Sigmoid colon (tissue), 4 donors: ENCODE results near the gene C5orf15.

ENCODE experiments used
- EP300 ChIP-seq, 4 donors: sonication (generic); formaldehyde crosslinking; IDR thresholded peaks; one replicate each; pipeline ENCODE4 v1.6.1; 2017; ENCODE audit warnings: antibody characterized with exemption in 4 of 4
- POLR2A ChIP-seq, 2 donors: fragments of 450-650 bp; IDR thresholded peaks; one replicate each; pipeline ENCODE4 v1.6.1; 2016; ENCODE audit warnings: antibody characterized with exemption in 2 of 2, mild to moderate bottlenecking in 2 of 2, moderate library complexity in 2 of 2

DNA sequence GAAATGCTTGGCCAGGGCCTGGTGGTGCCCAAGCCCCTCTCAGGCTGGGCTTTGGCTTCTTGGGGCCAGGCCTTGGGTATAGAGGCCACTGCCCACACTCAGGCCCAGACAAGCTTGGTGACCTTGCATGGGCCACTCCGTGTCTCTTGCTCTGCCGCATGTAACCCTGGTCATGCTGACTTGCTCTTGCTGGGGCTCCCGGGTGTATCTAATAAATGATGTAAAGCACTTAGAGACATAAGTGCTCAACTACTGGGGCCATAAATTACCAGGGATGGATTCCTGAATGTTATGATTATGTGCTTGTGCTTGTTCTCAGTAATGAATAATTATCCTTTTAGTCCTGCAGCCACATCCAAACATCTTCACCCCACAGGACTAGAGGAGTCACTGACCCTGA lies 54.0 kb downstream of the C5orf15 start:
- TF ChIP-seq EP300 (IDR thresholded peaks at IDR 0.05) (no peak), POLR2A (IDR thresholded peaks at IDR 0.05) (no peak)
